Measurements from ENCODE around the gene MVD. TPM values are rescaled to one million over a fixed set of nuclear protein-coding genes. Genes with fewer than 3 reads are reported as not detected.

MVD gene
- 19.8 to 25.9 TPM (median 20.2 TPM) in 5 replicates for total RNA-seq (2022; extraction: Qiagen RNA extraction; ENCODE audit: low read depth)

GRCh38 chr16:88662843-88663606 is at the start of gene MVD:
Gene MVD (minus strand): TSS chr16:88663091. CDS start chr16:88663080, 11 bp downstream.

GRCh38 chr16:88706229-88706964 is 43.5 kb upstream of the MVD start, which contains the start of the genes CTU2 and RNF166:
Gene CTU2 (plus strand): TSS chr16:88706503. CDS start chr16:88706531, 28 bp downstream.
Gene RNF166 (minus strand): TSS chr16:88706408. CDS start chr16:88706325, 83 bp downstream.

GRCh38 chr16:88686439-88687253 is 23.8 kb upstream of the MVD start, which contains the start of gene SNAI3:
Gene SNAI3 (minus strand): TSS chr16:88686507. CDS start chr16:88686406, 101 bp downstream.

GRCh38 chr16:88650749-88651275 is 12.1 kb downstream of the MVD start, which contains the start of gene CYBA:
Gene CYBA (minus strand): TSS chr16:88651053. CDS start chr16:88651013, 40 bp downstream.

GRCh38 chr16:88638323-88639230 is 24.3 kb downstream of the MVD start, which contains the start of gene IL17C:
Gene IL17C (plus strand): TSS chr16:88638572. CDS start chr16:88638642, 70 bp downstream.

Other genes with a start within 250 kb of the MVD start
- gene ZFPM1, start 209.8 kb downstream of the MVD start, total RNA-seq (2022; extraction: Qiagen RNA extraction; ENCODE audit: low read depth) = 5.6 to 9.4 TPM (median 8.7 TPM) in 5 replicates
- 44.9 to 55.9 TPM (median 51.7 TPM) in 5 replicates for gene ZC3H18, start 92.7 kb downstream of the MVD start, total RNA-seq (2022; extraction: Qiagen RNA extraction; ENCODE audit: low read depth)
- not detected in 5 replicates for gene IL17C, start 24.5 kb downstream of the MVD start, total RNA-seq (2022; extraction: Qiagen RNA extraction; ENCODE audit: low read depth)
- gene CYBA, start 12.0 kb downstream of the MVD start, total RNA-seq (2022; extraction: Qiagen RNA extraction; ENCODE audit: low read depth) = 204 to 316 TPM (median 278 TPM) in 5 replicates
- 0.11 to 0.22 TPM in 2 of 5 replicates, not detected in the others for gene SNAI3, start 23.4 kb upstream of the MVD start, total RNA-seq (2022; extraction: Qiagen RNA extraction; ENCODE audit: low read depth)
- 11.2 to 21.8 TPM (median 17.7 TPM) in 5 replicates for gene RNF166, start 43.3 kb upstream of the MVD start, total RNA-seq (2022; extraction: Qiagen RNA extraction; ENCODE audit: low read depth)
- 20.7 to 35.0 TPM (median 32.5 TPM) in 5 replicates for gene CTU2, start 43.4 kb upstream of the MVD start, total RNA-seq (2022; extraction: Qiagen RNA extraction; ENCODE audit: low read depth)
- 90.3 to 153 TPM (median 131 TPM) in 5 replicates for gene PIEZO1, start 122.1 kb upstream of the MVD start, total RNA-seq (2022; extraction: Qiagen RNA extraction; ENCODE audit: low read depth)
- 20.7 to 35.5 TPM (median 32.4 TPM) in 5 replicates for gene CDT1, start 140.7 kb upstream of the MVD start, total RNA-seq (2022; extraction: Qiagen RNA extraction; ENCODE audit: low read depth)
- 284 to 410 TPM (median 397 TPM) in 5 replicates for gene APRT, start 148.8 kb upstream of the MVD start, total RNA-seq (2022; extraction: Qiagen RNA extraction; ENCODE audit: low read depth)
- 34.1 to 47.3 TPM (median 44.3 TPM) in 5 replicates for gene GALNS, start 193.9 kb upstream of the MVD start, total RNA-seq (2022; extraction: Qiagen RNA extraction; ENCODE audit: low read depth)
- 94.9 to 133 TPM (median 101 TPM) in 5 replicates for gene TRAPPC2L, start 194.0 kb upstream of the MVD start, total RNA-seq (2022; extraction: Qiagen RNA extraction; ENCODE audit: low read depth)
- not detected in 5 replicates for gene PABPN1L, start 203.6 kb upstream of the MVD start, total RNA-seq (2022; extraction: Qiagen RNA extraction; ENCODE audit: low read depth)